Astrocyte (in vitro differentiated cells and primary cell): Measurements from ENCODE around the gene RCAN2. TPM values are rescaled to one million over a fixed set of nuclear protein-coding genes. Genes with fewer than 3 reads are reported as not detected.

ENCODE experiments used
- DNase-seq: peaks from one replicate; pipeline ENCODE4 v3.0.0-alpha.2; 2010; ENCODE audit warnings: low read depth
- FAIRE-seq: peaks from 2 replicates; lab custom pipeline; 2011; peaks lifted over from hg19 to GRCh38; lab: Jason Lieb, UNC
- H2AFZ ChIP-seq: 2 replicates; pipeline ENCODE4 v1.6.0; 2012; ENCODE audit warnings: low read depth, low read length, inconsistent platforms
- H3K27ac ChIP-seq: 2 replicates; pipeline ENCODE4 v1.5.1; 2011; ENCODE audit warnings: low read depth, low read length, inconsistent platforms
- H3K27me3 ChIP-seq: 2 replicates; pipeline ENCODE4 v1.6.0; 2011; ENCODE audit warnings: low read length, inconsistent platforms; ENCODE audit not compliant: insufficient read depth
- H3K36me3 ChIP-seq: 2 replicates; pipeline ENCODE4 v1.5.1; 2011; ENCODE audit warnings: low read length, inconsistent platforms; ENCODE audit not compliant: insufficient read depth
- H3K4me1 ChIP-seq: 2 replicates; pipeline ENCODE4 v1.5.1; 2011; ENCODE audit warnings: low read length, inconsistent platforms; ENCODE audit not compliant: insufficient read depth
- H3K4me2 ChIP-seq: 2 replicates; pipeline ENCODE4 v1.6.0; 2012; ENCODE audit warnings: low read length, inconsistent platforms
- H3K4me3 ChIP-seq: 2 replicates; pipeline ENCODE4 v1.5.1; 2011; ENCODE audit warnings: low read depth, mild to moderate bottlenecking, low read length, inconsistent platforms; ENCODE audit not compliant: insufficient read depth
- H3K79me2 ChIP-seq: 2 replicates; pipeline ENCODE4 v1.6.0; 2012; ENCODE audit warnings: mild to moderate bottlenecking, low read length, inconsistent platforms; ENCODE audit not compliant: insufficient read depth
- H3K9ac ChIP-seq: 2 replicates; pipeline ENCODE4 v1.6.0; 2012; ENCODE audit warnings: mild to moderate bottlenecking, low read length, inconsistent platforms
- H3K9me3 ChIP-seq: 2 replicates; pipeline ENCODE4 v1.5.1; 2012; ENCODE audit warnings: low read depth, mild to moderate bottlenecking, low read length, inconsistent platforms; ENCODE audit not compliant: insufficient read depth
- H4K20me1 ChIP-seq: 2 replicates; pipeline ENCODE4 v1.6.0; 2012; ENCODE audit warnings: low read length, inconsistent platforms; ENCODE audit not compliant: insufficient read depth
- H3K27ac Mint-ChIP-seq: one replicate; pipeline ENCODE4 v1.8.0; 2021; ENCODE audit warnings: mild to moderate bottlenecking, mixed read lengths; ENCODE audit not compliant: unreplicated experiment
- H3K27me3 Mint-ChIP-seq: one replicate; pipeline ENCODE4 v1.8.0; 2021; ENCODE audit warnings: low read depth, mixed read lengths; ENCODE audit not compliant: unreplicated experiment
- H3K36me3 Mint-ChIP-seq: one replicate; pipeline ENCODE4 v1.8.0; 2021; ENCODE audit warnings: low read depth, mixed read lengths; ENCODE audit not compliant: unreplicated experiment
- H3K4me1 Mint-ChIP-seq: one replicate; pipeline ENCODE4 v1.8.0; 2021; ENCODE audit warnings: low read depth, mixed read lengths; ENCODE audit not compliant: unreplicated experiment
- H3K4me3 Mint-ChIP-seq: one replicate; pipeline ENCODE4 v1.8.0; 2021; ENCODE audit warnings: mild to moderate bottlenecking, moderate library complexity, mixed read lengths; ENCODE audit not compliant: unreplicated experiment
- H3K9me3 Mint-ChIP-seq: one replicate; pipeline ENCODE4 v1.8.0; 2021; ENCODE audit warnings: mild to moderate bottlenecking, mixed read lengths; ENCODE audit not compliant: unreplicated experiment
- CTCF ChIP-seq: IDR thresholded peaks from 2 replicates; pipeline ENCODE4 v1.5.1; 2011; ENCODE audit warnings: low read depth, mild to moderate bottlenecking, inconsistent platforms, low read length, moderate library complexity; ENCODE audit not compliant: insufficient read depth
- EZH2 ChIP-seq: IDR thresholded peaks from 2 replicates; pipeline ENCODE4 v1.6.1; 2012; ENCODE audit warnings: mild to moderate bottlenecking, low read length, inconsistent platforms; ENCODE audit not compliant: insufficient read depth
- total RNA-seq: library from RNA; stranded (reverse); gene quantifications from 2 replicates; pipeline ENCODE4 v1.2.1, GENCODE V29; 2021

Gene RCAN2
- total RNA-seq, 1 donor from 2014 or later: 10.6 TPM

GRCh38 chr6:46246727-46247126 is 244.5 kb downstream of the RCAN2 start:
- Histone ChIP-seq H3K4me3 (no peak overlapping the region), H3K36me3 (no peaks in the 10 kb centered on the region), H3K27me3 (no peaks in the 10 kb centered on the region), H3K9me3 (no peaks in the 10 kb centered on the region), H3K4me1 (no peaks in the 10 kb centered on the region), H3K9ac (no peak overlapping the region), H3K4me2 (no peak overlapping the region), H3K79me2 (no peaks in the 10 kb centered on the region), H2AFZ (no peak overlapping the region), H4K20me1 (no peaks in the 10 kb centered on the region), H3K27ac (no peak overlapping the region)
- TF ChIP-seq CTCF (no peak), EZH2 (no peak)
- H3K36me3 Mint-ChIP-seq: no peaks in the 10 kb centered on the region
- FAIRE-seq: no peak
- peaks cover 2% of the 10 kb centered on the region for H3K9me3 Mint-ChIP-seq
- H3K27me3 Mint-ChIP-seq: no peaks in the 10 kb centered on the region
- H3K4me1 Mint-ChIP-seq: no peaks in the 10 kb centered on the region
- no peak overlapping the region for H3K4me3 Mint-ChIP-seq
- no peak overlapping the region for H3K27ac Mint-ChIP-seq
- no peak for DNase-seq

GRCh38 chr6:46246081-46246480 is 245.2 kb downstream of the RCAN2 start:
- H3K9ac ChIP-seq: no peak overlapping the region
- Mint-ChIP-seq H3K4me3 (no peak overlapping the region), H3K27me3 (no peaks in the 10 kb centered on the region), H3K4me1 (no peaks in the 10 kb centered on the region), H3K9me3 (peaks cover 2% of the 10 kb centered on the region), H3K27ac (no peak overlapping the region), H3K36me3 (no peaks in the 10 kb centered on the region)
- H3K27ac ChIP-seq: no peak overlapping the region
- no peak for TF ChIP-seq CTCF
- no peak for TF ChIP-seq EZH2
- H3K36me3 ChIP-seq: no peaks in the 10 kb centered on the region
- FAIRE-seq (no peak), DNase-seq (no peak)
- H2AFZ ChIP-seq: no peak overlapping the region
- H4K20me1 ChIP-seq: no peaks in the 10 kb centered on the region
- no peaks in the 10 kb centered on the region for H3K27me3 ChIP-seq
- H3K79me2 ChIP-seq: no peaks in the 10 kb centered on the region
- no peak overlapping the region for H3K4me2 ChIP-seq
- H3K9me3 ChIP-seq: no peaks in the 10 kb centered on the region
- H3K4me1 ChIP-seq: no peaks in the 10 kb centered on the region
- no peak overlapping the region for H3K4me3 ChIP-seq

- Mint-ChIP-seq H3K36me3 (no peaks in the 10 kb centered on the region), H3K27me3 (no peaks in the 10 kb centered on the region), H3K4me3 (no peak overlapping the region), H3K9me3 (peaks cover 2% of the 10 kb centered on the region), H3K4me1 (no peaks in the 10 kb centered on the region), H3K27ac (no peak overlapping the region)
- Histone ChIP-seq H3K9ac (no peak overlapping the region), H3K9me3 (no peaks in the 10 kb centered on the region), H3K27ac (no peak overlapping the region), H3K4me2 (no peak overlapping the region), H2AFZ (no peak overlapping the region), H3K27me3 (no peaks in the 10 kb centered on the region), H3K79me2 (no peaks in the 10 kb centered on the region), H4K20me1 (no peaks in the 10 kb centered on the region), H3K4me1 (no peaks in the 10 kb centered on the region), H3K36me3 (no peaks in the 10 kb centered on the region), H3K4me3 (no peak overlapping the region)
- no peak for TF ChIP-seq CTCF
- FAIRE-seq (no peak), DNase-seq (no peak)
Observed at GRCh38 chr6:46244670-46245069, 246.6 kb downstream of the RCAN2 start.
